GM12878 (cell line): ENCODE results near the gene RHCE. TPM values are rescaled to one million over a fixed set of nuclear protein-coding genes. Genes with fewer than 3 reads are reported as not detected.
"Not testable (repeated sequence)": the region's sequence is repeated elsewhere in the genome, so short reads cannot be mapped to it uniquely, and the experiment has no call there.

Experiments used
- ATAC-seq: fragments of 200-7000 bp; cut with Tn5 transposase; 3 replicates; pipeline ENCODE4 v1.9.1; 2020; ENCODE audit warnings: mild to moderate bottlenecking, moderate library complexity
- BruUV-seq: library from RNA; stranded (reverse); fragments of 400-500 nt; replicated peaks from 2 replicates; lab custom pipeline; 2021; lab: Mats Ljungman, UMichigan
- CTCF ChIA-PET: fragments of 300-600 bp; sonication (Branson Sonifier 250); formaldehyde crosslinking; extraction: SDS; loops from one replicate; lab custom pipeline; 2021; ENCODE audit warnings: inconsistent platforms; lab: Yijun Ruan, JAX
- POLR2A ChIA-PET: fragments of 350-600 bp; formaldehyde crosslinking; extraction: SDS; loops from one replicate; lab custom pipeline; 2021; ENCODE audit warnings: inconsistent platforms; lab: Charles Lee
- RAD21 ChIA-PET: fragments of 300-600 bp; sonication (Branson Sonifier 250); formaldehyde crosslinking; loops from one replicate; lab custom pipeline; 2023; ENCODE audit warnings: antibody characterized with exemption; ENCODE audit not compliant: unreplicated experiment; lab: Charles Lee
- SMC1A ChIA-PET: fragments of 300-600 bp; sonication (Branson Sonifier 250); formaldehyde crosslinking; loops from one replicate; lab custom pipeline; 2023; ENCODE audit not compliant: unreplicated experiment, uncharacterized antibody; lab: Charles Lee
- DNase-seq: peaks from one replicate; pipeline ENCODE4 v3.0.0-alpha.2; 2011; ENCODE audit warnings: low read depth, low spot score
- FAIRE-seq: peaks from 3 replicates; lab custom pipeline; 2011; peaks lifted over from hg19 to GRCh38; lab: Jason Lieb, UNC
- H2AFZ ChIP-seq: 2 replicates; pipeline ENCODE4 v1.6.0; 2011; ENCODE audit warnings: low read depth, low read length, control low read depth; ENCODE audit not compliant: control insufficient read depth
- H3K27ac ChIP-seq: 2 replicates; pipeline ENCODE4 v1.5.1; 2011; ENCODE audit warnings: control low read depth; ENCODE audit not compliant: control insufficient read depth, insufficient read depth
- H3K27me3 ChIP-seq, 2 experiments: replicated peaks in 1 of 2; 2 replicates each; pipeline versions ENCODE4 v1.6.0 to v1.6.1; 2011; ENCODE audit warnings: low read length in 1 of 2; ENCODE audit not compliant: control insufficient read depth in 2 of 2, insufficient read depth in 2 of 2
- H3K36me3 ChIP-seq, 2 experiments: 2 replicates each; pipeline ENCODE4 v1.5.1; 2011; ENCODE audit warnings: low read length in 1 of 2; ENCODE audit not compliant: control insufficient read depth in 2 of 2, insufficient read depth in 2 of 2
- H3K4me1 ChIP-seq: 2 replicates; pipeline ENCODE4 v1.6.1; 2011; ENCODE audit warnings: mild to moderate bottlenecking, low read length, moderate library complexity, mixed read lengths; ENCODE audit not compliant: control insufficient read depth, insufficient read depth
- H3K4me2 ChIP-seq: 2 replicates; pipeline ENCODE4 v1.6.0; 2011; ENCODE audit warnings: control low read depth; ENCODE audit not compliant: control insufficient read depth, insufficient read depth
- H3K4me3 ChIP-seq: fragments of 200-600 bp; sonication (generic); 2 replicates; pipeline ENCODE4 v1.5.1; 2016
- H3K79me2 ChIP-seq: 2 replicates; pipeline ENCODE4 v1.6.0; 2011; ENCODE audit warnings: low read length; ENCODE audit not compliant: control insufficient read depth, insufficient read depth
- H3K9ac ChIP-seq: 2 replicates; pipeline ENCODE4 v1.8.0; 2011; ENCODE audit warnings: low read length, control low read depth, mixed read lengths; ENCODE audit not compliant: control insufficient read depth, insufficient read depth
- H3K9me3 ChIP-seq: replicated peaks from 3 replicates; pipeline ENCODE4 v1.5.1; 2011; ENCODE audit warnings: mild to moderate bottlenecking, low read length; ENCODE audit not compliant: control insufficient read depth, insufficient read depth
- H4K20me1 ChIP-seq: 2 replicates; pipeline ENCODE4 v1.6.0; 2011; ENCODE audit not compliant: control insufficient read depth, insufficient read depth
- BCL3 ChIP-seq: IDR thresholded peaks from 2 replicates; pipeline ENCODE4 v1.6.1; 2011; ENCODE audit warnings: borderline replicate concordance, low read depth, mild to moderate bottlenecking, moderate library complexity, low read length; ENCODE audit not compliant: insufficient read depth, poor library complexity, severe bottlenecking
- SUZ12 ChIP-seq: fragments of 200-600 bp; sonication (generic); IDR thresholded peaks from one replicate; pipeline ENCODE4 v1.6.1; 2018; ENCODE audit warnings: antibody characterized with exemption, mild to moderate bottlenecking; ENCODE audit not compliant: unreplicated experiment
- WGBS: methylation state at CpG from one replicate; pipeline ENCODE4 v1.1.6; 2016; ENCODE audit warnings: low lambda C conversion rate; ENCODE audit not compliant: insufficient replicate concordance, insufficient coverage; ENCODE audit errors: missing lambda C conversion rate; 5-methylcytosine and 5-hydroxymethylcytosine counted together
- in situ Hi-C: fragments of 300-500 bp; cut with MboI; formaldehyde crosslinking; loops from 9 replicates; pipeline ENCODE4 v1.14.3; 2018; ENCODE audit warnings: mixed read lengths
- intact Hi-C: fragments of 100-400 bp; cut with micrococcal nuclease; formaldehyde crosslinking; loops from one replicate; pipeline ENCODE4 v1.14.2; 2022; ENCODE audit not compliant: unreplicated experiment
- polyA plus RNA-seq, 11 experiments: library from polyadenylated mRNA; depleted of rRNA in 4 of 11; unstranded in 6 of 11; stranded (reverse) in 5 of 11; fragments of >200 nt; fragmentation: Nextera tagmentation in 4 of 11; fragmentation: Illumina TruSeq in 1 of 11; extraction: Ambion mirVana in 4 of 11; extraction: Trizol in 1 of 11; gene quantifications; 1 replicate in 1 of 11; 2 replicates in 10 of 11; pipeline versions ENCODE4 v1.2.1 to v1.2.3, GENCODE V29; 2011 to 2016; ENCODE audit warnings: inconsistent platforms in 2 of 11, missing spikeins in 2 of 11, low read depth in 1 of 11
- total RNA-seq, 4 experiments: library from RNA; depleted of rRNA in 3 of 4; stranded (reverse); fragments of >200 nt in 3 of 4; fragmentation: Illumina TruSeq in 1 of 4; extraction: Trizol in 1 of 4; gene quantifications; 2 replicates each; pipeline versions ENCODE4 v1.2.1 to v1.2.3, GENCODE V29; 2013 to 2021

The RHCE gene
- total and polyA plus RNA-seq, 10 of the 15 experiments (the other 5 are each of a cell fraction or from before 2014, with no cell fraction given): 0.06 to 0.41 (median 0.22) TPM; not detected in 2

- no peaks in the 10 kb centered on the region for H3K36me3 ChIP-seq
- FAIRE-seq: no peak
- no peak overlapping the region for H2AFZ ChIP-seq
- SMC1A ChIA-PET: interaction anchor here (0.6 to 1.3 kb wide), 7 partner anchors 12 to 384 kb away, joined by 3 to 6 read pairs (median 3); no protein-coding TSS in a partner anchor
- intact Hi-C loops: no loop called here
- TF ChIP-seq SUZ12 (no peak), BCL3 (peak; percentile 86)
- WGBS: 53% methylated on average over 16 of the region's 16 CpGs
- no peaks in the 10 kb centered on the region for H3K4me1 ChIP-seq
- no peaks in the 10 kb centered on the region for H3K9me3 ChIP-seq
- in situ Hi-C loops: loop anchor here (10.0 kb wide), 1 partner anchor 141 kb away; no protein-coding TSS in a partner anchor
- RAD21 ChIA-PET: interaction anchor here (0.6 to 1.2 kb wide), 2 partner anchors 55 to 62 kb away, joined by 3 read pairs; no protein-coding TSS in a partner anchor
- H3K27me3 ChIP-seq: no peaks in the 10 kb centered on the region
- no peak overlapping the region for H3K4me2 ChIP-seq
- POLR2A ChIA-PET: interaction anchor here (0.6 kb wide), 2 partner anchors 9 to 42 kb away, joined by 3 read pairs; no protein-coding TSS in a partner anchor
- no peak overlapping the region for H3K4me3 ChIP-seq
- no peak for ATAC-seq
- H4K20me1 ChIP-seq: no peaks in the 10 kb centered on the region
- BruUV-seq: no TSS peak
- H3K79me2 ChIP-seq: no peaks in the 10 kb centered on the region
- CTCF ChIA-PET: interaction anchor here (1.3 to 1.9 kb wide), 2 partner anchors 9 to 62 kb away, joined by 5 to 9 read pairs; no protein-coding TSS in a partner anchor
- H3K27ac ChIP-seq: no peak overlapping the region
- DNase-seq: no peak
- no peak overlapping the region for H3K9ac ChIP-seq
Measured at GRCh38 chr1:25425098-25426085, 4.8 kb upstream of the RHCE start.

- in situ Hi-C loops: loop anchor here (10.0 to 25.0 kb wide), 2 partner anchors 138 to 389 kb away; partner anchors contain the start of genes MTFR1L and SELENON
- DNase-seq, H3K4me3 ChIP-seq, H3K9ac ChIP-seq, H3K36me3 ChIP-seq, CTCF ChIA-PET, RAD21 ChIA-PET, ATAC-seq, H3K79me2 ChIP-seq, H3K4me2 ChIP-seq, H3K27ac ChIP-seq, FAIRE-seq, H3K9me3 ChIP-seq, BruUV-seq, H3K27me3 ChIP-seq, H2AFZ ChIP-seq, H4K20me1 ChIP-seq, SMC1A ChIA-PET, H3K4me1 ChIP-seq, POLR2A ChIA-PET, intact Hi-C loops: not testable (repeated sequence)
- 67% methylated on average over 6 of the region's 6 CpGs for WGBS
Measured at GRCh38 chr1:25423206-25423605, 2.6 kb upstream of the RHCE start.

- H3K79me2 ChIP-seq, ATAC-seq, BruUV-seq, H2AFZ ChIP-seq, SMC1A ChIA-PET, POLR2A ChIA-PET, CTCF ChIA-PET, H3K9me3 ChIP-seq, intact Hi-C loops, H3K4me3 ChIP-seq, H3K4me2 ChIP-seq, H3K27me3 ChIP-seq, H3K27ac ChIP-seq, H3K36me3 ChIP-seq, H3K4me1 ChIP-seq, FAIRE-seq, RAD21 ChIA-PET, H3K9ac ChIP-seq, DNase-seq, H4K20me1 ChIP-seq: not testable (repeated sequence)
- in situ Hi-C loops: loop anchor here (25.0 kb wide), 1 partner anchor 393 kb away; the partner anchor contains the start of genes MTFR1L and SELENON
- WGBS: 75% methylated on average over 1 of the region's 1 CpG
Measured at GRCh38 chr1:25419339-25419738, 1.3 kb downstream of the RHCE start.
